Left ventricle myocardium inferior (tissue), 1 donor: Measurements from ENCODE around the gene PPP1CA. TPM values are rescaled to one million over a fixed set of nuclear protein-coding genes. Genes with fewer than 3 reads are reported as not detected.

ENCODE experiments used
- DNase-seq: peaks from one replicate; pipeline ENCODE4 v3.0.0-alpha.2; 2020
- H3K27ac ChIP-seq: fragments of 200-600 bp; replicated peaks from 2 replicates; pipeline ENCODE4 v1.8.0; 2021
- H3K27me3 ChIP-seq: fragments of 200-600 bp; 2 replicates; pipeline ENCODE4 v1.8.0; 2021; ENCODE audit warnings: low read depth
- H3K36me3 ChIP-seq: fragments of 200-600 bp; 2 replicates; pipeline ENCODE4 v1.8.0; 2021
- H3K4me1 ChIP-seq: fragments of 200-600 bp; 2 replicates; pipeline ENCODE4 v1.8.0; 2021
- H3K4me3 ChIP-seq: fragments of 200-600 bp; 2 replicates; pipeline ENCODE4 v1.8.0; 2021; ENCODE audit warnings: mild to moderate bottlenecking, moderate library complexity
- H3K9me3 ChIP-seq: fragments of 200-600 bp; replicated peaks from 2 replicates; pipeline ENCODE4 v1.8.0; 2021
- CTCF ChIP-seq: fragments of 200-600 bp; IDR thresholded peaks from 2 replicates; pipeline ENCODE4 v1.8.0; 2021; ENCODE audit warnings: antibody characterized with exemption, mild to moderate bottlenecking, borderline replicate concordance
- intact Hi-C: fragments of 100-400 bp; cut with micrococcal nuclease; formaldehyde crosslinking; loops from one replicate; pipeline ENCODE4 v1.11.0; 2022
- total RNA-seq: library from RNA; stranded (reverse); fragmentation: NEBNext Ultra II Directional; extraction: Animal tissue kit (Norgen Biotek cat#: 25700); gene quantifications from one replicate; pipeline ENCODE4 v1.2.1, GENCODE V29; 2021
- donor health status: DM: no; HTN: yes; CAD: no; lungs with severe emphysema.

PPP1CA gene
- total RNA-seq, 1 donor from 2014 or later: 86.0 TPM

DNA sequence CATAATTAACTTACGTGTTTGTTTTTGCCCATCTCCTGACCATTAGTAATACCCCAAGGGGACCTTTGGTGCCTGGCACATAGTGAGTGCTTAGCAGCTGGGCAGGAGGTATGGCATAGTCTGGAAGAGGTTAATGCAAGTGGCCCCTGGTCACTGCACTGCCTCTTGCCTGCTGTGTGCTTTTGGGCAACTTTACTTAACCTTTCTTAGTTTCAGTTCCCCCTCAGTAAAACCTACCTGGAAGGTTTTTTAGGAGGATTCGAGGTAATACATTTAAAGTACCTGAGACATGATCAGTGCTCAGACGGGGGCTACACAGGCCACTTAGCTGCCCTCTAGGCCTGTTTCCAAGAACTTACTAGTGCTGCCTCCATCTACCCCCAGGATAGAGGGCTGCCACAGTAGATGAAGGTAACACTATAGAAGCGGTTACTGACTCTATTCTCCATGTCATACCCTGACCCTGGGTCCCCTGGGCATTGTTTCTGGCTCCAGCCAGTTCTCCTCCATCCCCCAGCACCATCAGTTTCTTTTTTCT lies 51.7 kb downstream of the PPP1CA start:
- peak overlapping the region; percentile 58 for H3K27ac ChIP-seq
- H3K36me3 ChIP-seq: no peaks in the 10 kb centered on the region
- H3K4me1 ChIP-seq: peaks cover 59% of the 10 kb centered on the region
- no peaks in the 10 kb centered on the region for H3K27me3 ChIP-seq
- intact Hi-C loops: no loop called here
- no peaks in the 10 kb centered on the region for H3K9me3 ChIP-seq
- no peak for DNase-seq
- TF ChIP-seq CTCF: no peak
- no peak overlapping the region for H3K4me3 ChIP-seq

GRCh38 chr11:67349457-67349856 lies 52.2 kb downstream of the PPP1CA start:
- intact Hi-C loops: no loop called here
- Histone ChIP-seq H3K4me3 (no peak overlapping the region), H3K27me3 (no peaks in the 10 kb centered on the region), H3K9me3 (no peaks in the 10 kb centered on the region), H3K36me3 (no peaks in the 10 kb centered on the region), H3K4me1 (peaks cover 53% of the 10 kb centered on the region), H3K27ac (peak overlapping the region; percentile 58)
- DNase-seq: no peak
- TF ChIP-seq CTCF: no peak

GRCh38 chr11:67349036-67349435 lies 52.6 kb downstream of the PPP1CA start:
- peak overlapping the region; percentile 58 for H3K27ac ChIP-seq

More at GRCh38 chr11:67349036-67349435, 52.6 kb downstream of the PPP1CA start:
- DNase-seq: no peak
- Histone ChIP-seq H3K4me1 (peaks cover 49% of the 10 kb centered on the region), H3K36me3 (no peaks in the 10 kb centered on the region), H3K4me3 (no peak overlapping the region), H3K9me3 (no peaks in the 10 kb centered on the region), H3K27me3 (no peaks in the 10 kb centered on the region)
- TF ChIP-seq CTCF: no peak
- intact Hi-C loops: no loop called here

Other genes starting within 250 kb of the PPP1CA start
- gene GRK2, start 135.4 kb downstream of the PPP1CA start, total RNA-seq: 53.8 TPM
- gene ANKRD13D, start 112.6 kb downstream of the PPP1CA start, total RNA-seq: 11.8 TPM
- 14.9 TPM for gene SSH3, start 98.3 kb downstream of the PPP1CA start, total RNA-seq
- 47.0 TPM for gene POLD4, start 48.3 kb downstream of the PPP1CA start, total RNA-seq
- gene CLCF1, start 28.3 kb downstream of the PPP1CA start, total RNA-seq: 0.82 TPM
- 7.0 TPM for gene RAD9A, start 9.9 kb downstream of the PPP1CA start, total RNA-seq
- gene TBC1D10C, start 2.2 kb upstream of the PPP1CA start, total RNA-seq: 1.0 TPM
- 14.5 TPM for gene CARNS1, start 13.8 kb upstream of the PPP1CA start, total RNA-seq
- gene RPS6KB2, start 26.6 kb upstream of the PPP1CA start, total RNA-seq: 21.3 TPM
- 0.60 TPM for gene PTPRCAP, start 35.8 kb upstream of the PPP1CA start, total RNA-seq
- 25.5 TPM for gene CORO1B, start 41.6 kb upstream of the PPP1CA start, total RNA-seq
- not detected for gene GPR152, start 50.9 kb upstream of the PPP1CA start, total RNA-seq
- 1.4 TPM for gene CABP4, start 53.5 kb upstream of the PPP1CA start, total RNA-seq
- 87.5 TPM for gene TMEM134, start 67.4 kb upstream of the PPP1CA start, total RNA-seq
- gene AIP, start 81.2 kb upstream of the PPP1CA start, total RNA-seq: 55.3 TPM
- 36.6 TPM for gene PITPNM1, start 103.5 kb upstream of the PPP1CA start, total RNA-seq
- 66.1 TPM for gene CDK2AP2, start 106.3 kb upstream of the PPP1CA start, total RNA-seq
- gene CABP2, start 121.6 kb upstream of the PPP1CA start, total RNA-seq: not detected
- gene GSTP1, start 182.0 kb upstream of the PPP1CA start, total RNA-seq: 313 TPM
- gene NDUFV1, start 205.1 kb upstream of the PPP1CA start, total RNA-seq: 640 TPM
- gene NUDT8, start 228.1 kb upstream of the PPP1CA start, total RNA-seq: 102 TPM
- gene TBX10, start 237.9 kb upstream of the PPP1CA start, total RNA-seq: 0.14 TPM
- not detected for gene ACY3, start 248.9 kb upstream of the PPP1CA start, total RNA-seq